HG03097 (cell line): ENCODE measurements around the gene SLC7A1.

Experiments used
- ATAC-seq: cut with Tn5 transposase; IDR thresholded peaks from one replicate; pipeline ENCODE4 v1.9.1; 2021; ENCODE audit not compliant: unreplicated experiment, low FRiP score

Gene SLC7A1

DNA sequence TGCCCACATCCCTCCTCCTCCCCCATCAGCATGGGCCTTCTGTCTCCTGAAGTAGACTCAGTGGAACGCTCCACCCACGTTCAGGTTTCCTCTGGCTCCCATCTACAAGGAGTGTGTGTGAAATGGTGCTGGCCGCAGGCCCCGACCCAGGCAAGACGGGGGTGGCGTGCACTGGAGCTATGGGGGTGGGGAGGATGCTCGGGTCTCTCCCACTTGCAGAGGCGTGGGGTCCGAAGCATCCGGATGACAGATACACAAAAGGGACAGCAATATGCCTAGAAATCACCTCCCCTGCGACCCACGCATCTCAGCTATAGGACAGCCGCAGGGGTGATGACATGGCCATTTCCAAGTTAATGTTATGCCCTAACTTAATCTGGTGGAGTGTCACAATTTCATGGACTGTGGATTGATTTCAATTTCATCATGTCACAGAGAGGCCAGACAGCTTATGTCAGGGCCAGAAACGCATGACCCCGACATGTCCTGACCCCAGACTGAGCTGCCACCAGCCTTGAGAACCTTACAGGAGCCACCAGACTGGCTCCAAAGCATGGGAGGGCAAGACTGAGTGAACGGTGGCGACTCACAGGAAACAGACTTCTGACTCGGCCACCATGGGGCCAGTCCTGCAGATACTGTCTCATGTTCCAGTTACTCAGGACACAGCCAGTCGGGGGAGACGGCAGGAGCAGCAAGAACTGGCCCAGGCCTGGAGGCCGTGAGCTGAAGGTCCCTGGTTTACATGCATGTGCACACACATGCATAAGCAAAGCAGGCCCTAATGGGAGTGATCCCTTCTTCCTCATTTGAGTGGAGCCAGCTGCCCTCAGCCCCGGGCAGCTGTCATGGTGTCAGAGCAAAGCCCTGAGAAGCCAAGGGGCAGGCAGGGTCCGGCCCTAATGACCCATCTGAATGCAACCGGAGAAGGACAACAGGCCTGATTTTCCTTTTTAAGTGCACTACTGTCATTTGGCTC lies 82.2 kb downstream of the SLC7A1 start:
- no peak for ATAC-seq

DNA sequence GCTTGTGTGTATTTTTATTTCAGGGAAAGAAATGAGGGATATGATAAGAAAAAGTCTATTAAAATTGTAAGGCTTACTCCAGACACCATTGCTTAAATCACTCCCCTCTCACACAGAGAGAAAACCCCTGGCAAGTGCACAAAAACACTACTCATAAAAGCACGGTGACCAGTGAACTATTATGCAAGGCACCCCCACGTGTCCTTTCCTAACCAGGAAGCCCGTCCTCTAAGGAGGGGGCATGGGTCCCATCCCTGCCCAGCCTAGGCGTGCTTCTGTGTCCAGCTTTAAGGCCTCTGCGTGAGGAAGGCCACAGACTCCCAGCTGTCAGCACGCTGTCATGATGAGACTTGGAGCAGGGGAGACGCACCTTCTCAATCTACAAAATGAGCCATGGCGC lies 83.5 kb downstream of the SLC7A1 start:
- no peak for ATAC-seq

DNA sequence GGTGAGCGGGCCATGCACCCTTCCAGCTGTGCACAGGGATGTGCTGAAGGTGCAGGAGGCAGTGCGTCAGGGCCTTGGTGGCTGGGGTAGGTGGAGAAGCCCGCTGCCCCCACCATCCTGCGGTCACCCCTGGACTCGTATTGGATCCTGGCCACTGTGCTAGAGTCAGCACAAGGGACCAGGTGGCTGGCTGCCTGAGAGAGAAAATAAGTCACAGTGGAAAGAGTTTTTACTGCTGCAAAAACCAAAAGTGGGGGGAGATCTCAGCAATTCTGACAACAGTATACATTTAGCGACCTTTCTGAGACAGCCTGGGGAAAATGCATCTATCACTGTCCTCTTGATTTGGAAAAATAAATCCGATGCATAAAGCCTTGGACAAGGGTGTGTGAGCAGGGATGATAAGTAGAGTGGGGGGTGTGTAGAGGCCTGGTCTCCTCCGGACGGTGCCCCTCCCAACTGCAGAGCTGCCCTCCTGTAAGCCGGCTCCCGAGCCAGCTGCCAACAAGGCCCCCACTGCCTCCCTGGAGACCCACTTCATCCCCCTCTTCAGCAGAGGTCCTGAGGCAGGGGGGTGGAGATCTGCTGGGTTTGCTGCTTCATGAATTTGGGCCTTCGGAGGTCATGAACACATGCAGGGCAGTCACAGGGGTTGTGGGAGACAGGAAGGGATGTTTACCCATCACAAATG lies 84.2 kb downstream of the SLC7A1 start:
- no peak for ATAC-seq

DNA sequence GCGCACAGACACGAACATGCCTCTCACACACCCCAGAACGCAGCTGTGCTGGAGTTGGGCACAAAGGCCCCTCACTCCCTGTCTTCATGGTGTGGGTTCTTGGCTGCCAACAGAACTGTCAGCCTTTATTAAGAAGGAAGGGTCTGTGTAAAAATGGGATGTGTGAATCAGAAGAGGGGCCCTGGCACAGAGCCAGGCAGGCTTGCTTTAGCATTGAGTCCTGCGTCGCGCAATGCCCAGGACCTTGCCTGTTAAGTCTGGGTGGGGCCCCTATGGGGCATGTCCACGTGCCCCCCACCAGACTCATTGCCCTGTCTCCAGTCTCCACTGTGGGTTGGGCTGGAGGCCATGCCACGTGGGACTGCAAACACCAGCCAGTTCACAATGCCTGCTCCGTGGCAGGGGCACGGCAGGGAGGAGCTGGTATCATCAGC lies 84.8 kb downstream of the SLC7A1 start:
- ATAC-seq: no peak

DNA sequence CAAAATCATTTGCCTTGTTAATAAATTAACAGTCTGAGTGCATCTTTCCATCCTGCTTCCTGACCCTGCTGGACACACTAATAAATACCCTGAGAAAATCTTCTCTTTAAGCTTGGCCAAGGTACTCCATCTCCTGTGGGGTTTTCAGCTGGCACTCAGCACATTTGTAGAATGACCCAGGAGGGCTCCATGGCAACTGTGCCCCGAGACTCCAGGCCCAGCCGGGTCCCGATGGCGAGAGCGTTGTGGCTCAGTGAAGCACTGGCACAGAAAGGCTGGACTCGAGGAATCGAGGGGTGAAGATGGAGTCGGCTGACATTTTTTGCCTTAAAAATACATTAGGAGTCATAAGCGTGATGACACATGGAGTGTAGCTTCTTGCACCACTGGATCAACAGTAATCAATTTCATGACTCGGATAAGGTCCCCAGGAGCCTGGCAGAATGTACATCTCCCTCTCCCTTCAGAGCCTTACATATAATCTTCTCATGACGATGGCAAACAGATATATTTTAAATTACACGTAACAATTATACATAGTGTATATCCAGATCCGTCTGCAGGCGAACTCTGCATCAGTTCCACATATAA lies 85.4 kb downstream of the SLC7A1 start:
- ATAC-seq: no peak

DNA sequence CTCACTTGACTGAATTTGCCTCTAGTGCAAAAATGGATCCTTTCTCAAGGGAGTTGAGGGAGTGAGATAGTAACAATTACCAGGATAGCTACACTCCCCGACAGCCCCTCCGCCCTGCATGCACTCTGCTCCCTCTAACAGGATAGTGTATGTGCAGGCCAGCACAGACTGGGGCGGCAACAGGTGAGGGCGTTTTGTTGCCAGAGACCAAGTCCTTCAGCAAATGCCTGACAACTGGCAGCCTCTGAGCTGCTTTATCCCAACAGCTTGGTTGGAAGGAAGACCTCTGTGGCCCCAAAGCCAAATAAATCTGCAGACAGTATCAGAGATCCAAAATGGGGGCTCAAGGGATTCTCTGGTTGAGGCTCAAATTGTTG lies 86.6 kb downstream of the SLC7A1 start:
- ATAC-seq: no peak

DNA sequence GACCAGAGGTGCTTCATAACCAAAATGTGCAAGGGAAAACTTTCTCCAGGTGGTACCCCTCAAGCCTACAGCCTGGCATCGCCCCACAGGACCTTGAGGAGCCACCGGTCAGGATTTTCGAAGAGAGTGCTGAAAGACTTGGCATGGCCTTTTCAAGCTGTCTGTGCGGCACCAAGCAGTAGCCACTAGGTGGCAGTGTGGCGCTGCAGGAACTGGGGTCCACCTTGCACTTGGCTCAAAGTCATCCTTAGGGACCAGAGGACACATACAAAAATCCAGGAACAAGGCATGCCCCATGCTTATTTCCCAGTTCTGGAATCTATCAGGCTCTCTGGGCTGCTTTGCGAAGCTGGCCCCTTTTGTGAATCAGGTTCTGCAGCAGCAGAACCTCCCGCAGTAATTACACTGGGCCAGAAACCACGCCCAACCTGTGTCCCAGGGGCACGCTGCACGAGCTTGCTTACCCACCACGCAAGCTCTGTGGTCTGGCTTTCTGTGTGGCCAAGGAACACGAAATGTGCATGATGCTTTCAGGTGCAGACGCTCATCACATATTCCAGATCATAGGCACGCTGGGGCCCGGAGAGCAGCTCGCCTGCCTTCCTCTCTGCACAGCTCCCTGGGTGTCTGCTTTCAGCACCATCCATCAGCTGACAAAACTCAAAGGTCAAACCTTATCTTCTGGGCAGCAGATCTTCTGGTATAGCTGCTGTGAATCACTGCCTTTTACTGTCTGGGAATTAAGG lies 87.2 kb downstream of the SLC7A1 start:
- ATAC-seq: no peak

DNA sequence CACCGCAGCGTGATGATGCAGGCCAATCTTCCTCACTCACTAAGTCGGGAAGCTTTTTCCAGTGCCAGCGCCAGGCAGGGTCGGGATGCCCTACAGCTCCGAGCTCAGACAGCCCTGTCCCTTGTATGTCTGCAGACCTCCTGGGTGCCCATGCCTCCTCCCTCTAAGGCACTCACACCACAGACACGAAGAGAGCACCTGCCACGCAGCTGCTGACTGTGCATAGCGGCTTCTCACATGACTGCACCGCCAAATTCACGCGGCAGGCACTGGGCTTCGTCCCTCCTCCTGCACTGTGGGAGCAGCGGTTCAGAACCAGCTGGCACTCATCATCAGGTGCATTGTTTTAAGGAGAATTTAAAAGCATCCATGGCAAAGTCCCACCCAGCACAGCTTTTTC lies 88.1 kb downstream of the SLC7A1 start:
- ATAC-seq: no peak

DNA sequence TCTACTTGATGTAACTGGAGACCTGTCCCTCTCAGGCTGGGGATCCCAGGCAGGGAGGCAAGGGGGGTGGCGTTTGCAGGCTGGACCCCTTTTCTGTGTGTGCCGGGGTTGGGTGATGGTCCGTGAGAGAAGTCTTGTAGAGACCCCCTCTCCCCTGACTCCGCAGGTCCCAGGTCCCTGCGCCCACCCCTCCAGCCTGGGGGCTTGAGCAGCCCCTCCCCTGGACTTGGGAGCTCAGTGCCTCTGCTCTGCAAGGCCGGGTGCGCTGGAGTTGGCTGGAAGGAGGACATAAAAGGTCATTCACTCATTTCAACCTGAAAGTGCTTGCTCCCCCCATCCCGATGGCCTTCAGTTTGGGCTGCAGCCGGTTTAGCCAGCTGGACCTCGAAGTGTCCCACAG lies 89.5 kb downstream of the SLC7A1 start:
- no peak for ATAC-seq

DNA sequence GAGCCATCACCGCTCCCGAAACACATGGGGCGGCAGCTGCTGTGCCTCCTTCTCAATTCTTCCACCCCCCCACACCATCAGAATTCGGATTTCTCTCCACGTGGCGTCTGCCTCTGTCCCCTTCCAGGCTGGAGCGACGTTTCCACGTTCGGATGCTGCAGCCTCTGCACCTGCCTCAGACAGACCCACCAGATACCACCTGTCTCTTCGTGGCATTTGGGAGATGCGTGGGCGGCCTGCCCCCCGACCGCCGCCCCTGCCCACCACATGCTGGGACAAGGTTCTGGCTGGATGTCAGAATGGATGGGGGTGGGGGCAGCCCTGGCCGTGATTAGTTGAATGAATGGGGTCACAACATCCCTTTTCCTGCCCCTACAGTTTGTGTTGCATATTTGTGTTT lies 90.0 kb downstream of the SLC7A1 start:
- no peak for ATAC-seq

DNA sequence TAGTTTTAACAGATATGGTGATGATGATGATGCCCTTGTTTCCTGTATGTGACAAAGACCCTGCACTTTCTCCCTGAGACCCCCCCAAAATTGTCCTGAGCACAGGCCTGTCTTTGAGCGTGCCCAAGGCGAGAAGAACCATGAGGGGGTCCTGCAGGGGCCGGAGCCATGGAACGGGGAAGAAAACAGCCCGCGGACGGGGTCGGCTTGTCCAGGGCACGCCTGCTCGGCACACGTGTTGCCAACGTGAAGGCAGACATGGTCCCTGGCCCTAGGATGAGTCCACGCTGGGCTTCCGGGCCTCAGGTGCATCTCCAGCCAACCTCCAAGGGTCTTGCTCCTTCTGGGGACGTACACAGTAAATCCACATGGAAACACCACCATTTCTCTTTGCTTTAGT lies 90.8 kb downstream of the SLC7A1 start:
- no peak for ATAC-seq

DNA sequence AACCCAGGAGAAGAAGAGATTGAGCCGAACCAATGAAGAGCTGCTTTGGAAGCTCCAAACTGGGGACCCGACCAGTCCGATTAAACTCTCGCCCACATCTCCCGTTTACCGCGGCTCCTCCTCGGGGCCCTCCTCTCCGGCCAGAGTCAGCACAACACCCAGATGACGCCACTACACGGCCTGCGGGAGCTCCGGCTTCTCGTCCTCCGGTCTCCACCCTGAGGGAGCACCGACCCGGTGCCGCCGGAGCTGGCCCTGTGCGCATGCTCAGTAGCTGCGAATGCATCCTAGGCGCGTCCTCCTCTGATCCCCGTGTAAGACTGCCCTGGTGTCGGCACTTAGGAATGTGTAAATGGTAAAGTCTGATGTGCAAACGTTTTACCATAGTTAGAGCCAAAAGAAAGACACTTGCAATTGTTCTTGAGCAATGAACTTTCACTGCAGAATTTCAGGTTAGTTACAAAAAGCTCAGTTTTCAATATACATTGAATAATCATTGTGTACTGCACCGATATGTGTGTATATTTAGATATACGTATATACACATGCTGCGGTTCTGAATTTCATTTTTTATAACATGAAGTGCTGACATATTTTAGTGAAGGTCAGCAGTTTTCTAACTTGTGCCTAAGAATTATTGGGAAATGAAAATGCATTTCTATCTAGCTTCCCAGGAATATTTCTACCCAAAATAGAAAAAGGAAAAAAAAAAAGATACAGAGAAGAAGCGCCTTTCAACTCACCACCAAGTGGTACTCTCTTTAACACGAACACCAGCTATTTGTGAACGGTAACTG lies 92.2 kb downstream of the SLC7A1 start:
- ATAC-seq: no peak

DNA sequence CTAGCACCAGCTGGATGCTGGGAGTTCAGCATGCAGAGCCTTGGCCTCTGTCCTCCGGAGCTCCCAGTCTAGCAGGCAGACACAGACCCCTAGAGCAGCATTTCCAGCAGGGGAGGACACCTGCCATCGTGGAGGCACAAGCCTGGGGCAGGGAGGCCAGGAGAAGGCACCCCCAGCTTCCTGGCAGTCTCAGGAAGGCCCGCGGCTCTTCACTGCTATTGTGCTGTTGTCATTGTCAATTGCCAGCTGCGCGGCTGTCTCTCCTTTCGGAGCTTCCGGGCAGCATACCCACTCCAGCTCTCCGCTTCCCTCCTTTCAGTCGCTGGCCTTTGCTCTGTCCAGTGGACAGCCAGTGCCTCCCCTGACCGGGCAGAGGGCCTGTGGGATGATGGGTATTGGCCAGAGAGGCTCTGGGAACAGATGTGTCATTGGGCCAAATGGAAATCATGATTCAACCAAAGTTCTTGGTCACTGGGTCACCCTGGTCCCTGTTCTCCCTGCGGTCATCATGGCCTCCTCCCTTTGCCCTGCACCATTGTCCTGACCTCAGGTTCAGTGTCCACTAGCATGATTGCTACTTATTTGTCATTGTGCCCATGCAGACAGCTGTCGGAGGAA lies 93.0 kb downstream of the SLC7A1 start:
- ATAC-seq: no peak

DNA sequence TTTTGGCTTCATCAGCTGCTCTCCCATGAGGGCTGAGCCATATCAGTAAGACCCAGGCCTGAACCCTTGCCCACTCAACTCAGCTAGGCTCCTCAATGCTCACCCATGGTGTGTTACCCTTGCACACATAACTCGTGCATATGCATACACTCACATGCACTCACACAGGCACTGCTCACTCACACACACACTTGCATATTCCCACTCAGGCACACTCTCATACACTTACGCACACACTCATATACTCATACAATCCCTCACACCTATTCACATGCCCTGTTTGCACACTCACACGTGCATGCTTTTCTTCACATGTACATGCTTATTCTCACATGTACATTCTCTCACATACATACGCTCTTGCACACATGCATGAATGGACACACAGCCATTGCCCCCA lies 93.8 kb downstream of the SLC7A1 start:
- no peak for ATAC-seq

DNA sequence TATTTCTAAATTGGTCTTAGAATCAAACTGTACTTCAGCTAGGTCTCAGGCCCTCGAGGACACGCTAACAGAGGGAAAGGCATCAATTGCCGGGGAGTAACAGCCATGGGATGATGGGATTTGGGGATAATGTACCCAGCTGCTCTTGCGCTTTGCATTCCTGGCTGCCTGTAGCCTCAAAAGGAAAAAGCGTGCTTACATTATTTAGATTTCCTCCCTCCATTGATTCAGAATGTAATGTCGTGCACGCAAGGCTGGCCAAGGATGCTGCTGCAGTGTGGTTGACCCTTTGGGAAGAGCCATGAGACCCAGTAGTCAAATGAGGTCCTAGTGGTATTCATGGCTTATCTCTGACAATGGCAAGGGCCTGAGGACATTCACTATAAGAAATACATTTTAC lies 95.1 kb downstream of the SLC7A1 start:
- no peak for ATAC-seq

DNA sequence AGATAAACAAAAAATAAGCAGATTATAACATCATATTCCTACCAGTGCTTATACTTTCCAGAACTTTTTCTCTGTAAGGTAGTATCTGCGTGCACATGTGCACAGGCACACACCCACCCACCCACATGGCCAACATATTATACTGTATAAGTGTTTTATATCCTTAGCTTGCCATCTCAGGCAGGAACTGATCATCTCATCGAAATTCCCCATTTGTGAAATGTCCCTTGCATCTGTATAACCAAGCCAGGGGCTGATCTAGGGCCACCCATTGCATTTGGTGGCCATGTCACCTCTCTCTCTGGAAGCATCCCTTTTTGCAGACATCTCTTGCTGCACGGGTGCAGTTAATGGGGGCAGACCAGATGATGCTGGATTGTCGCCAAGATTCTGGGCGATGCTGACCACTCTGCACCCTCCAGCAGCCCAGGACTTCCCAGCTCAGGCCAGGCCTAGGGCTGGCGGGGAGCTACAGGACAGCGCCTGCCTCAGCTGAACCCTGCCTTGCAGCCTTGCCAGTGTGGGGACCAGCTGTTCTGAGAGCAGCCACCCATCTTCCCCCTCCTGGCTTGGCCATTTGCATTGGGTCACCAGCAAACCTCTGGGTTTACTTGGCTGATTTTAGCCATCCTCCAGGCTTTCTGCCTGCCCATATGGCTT lies 95.9 kb downstream of the SLC7A1 start:
- no peak for ATAC-seq

DNA sequence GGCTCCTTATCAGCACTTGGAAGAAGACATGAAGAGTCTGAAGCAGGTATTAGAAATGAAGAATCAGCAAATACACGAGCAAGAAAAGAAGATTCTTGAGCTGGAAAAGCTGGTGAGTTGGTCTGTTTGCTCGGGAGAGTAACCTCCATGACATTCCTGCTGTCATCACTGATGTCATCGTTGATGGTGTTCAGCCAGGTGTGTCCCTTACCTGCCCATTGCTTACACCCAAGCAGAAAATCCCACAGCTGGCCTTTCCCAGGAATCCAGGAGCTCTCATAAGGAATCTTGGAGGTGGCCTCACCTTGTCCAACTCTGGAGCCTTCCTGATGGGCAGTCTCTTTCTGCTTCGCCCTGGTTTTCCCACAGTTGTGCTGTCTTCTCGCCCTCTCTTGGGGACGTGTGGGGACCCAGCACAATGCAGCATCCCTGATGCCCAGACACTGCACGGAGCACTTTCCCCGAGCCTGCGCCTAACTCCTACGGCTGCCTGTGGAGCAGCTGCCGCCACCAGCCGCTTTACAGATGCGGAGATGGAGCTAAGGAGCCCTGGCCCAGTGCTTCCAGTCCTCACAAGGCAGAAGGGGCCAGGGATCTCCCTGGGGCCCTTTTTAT lies 97.0 kb downstream of the SLC7A1 start:
- ATAC-seq: no peak

DNA sequence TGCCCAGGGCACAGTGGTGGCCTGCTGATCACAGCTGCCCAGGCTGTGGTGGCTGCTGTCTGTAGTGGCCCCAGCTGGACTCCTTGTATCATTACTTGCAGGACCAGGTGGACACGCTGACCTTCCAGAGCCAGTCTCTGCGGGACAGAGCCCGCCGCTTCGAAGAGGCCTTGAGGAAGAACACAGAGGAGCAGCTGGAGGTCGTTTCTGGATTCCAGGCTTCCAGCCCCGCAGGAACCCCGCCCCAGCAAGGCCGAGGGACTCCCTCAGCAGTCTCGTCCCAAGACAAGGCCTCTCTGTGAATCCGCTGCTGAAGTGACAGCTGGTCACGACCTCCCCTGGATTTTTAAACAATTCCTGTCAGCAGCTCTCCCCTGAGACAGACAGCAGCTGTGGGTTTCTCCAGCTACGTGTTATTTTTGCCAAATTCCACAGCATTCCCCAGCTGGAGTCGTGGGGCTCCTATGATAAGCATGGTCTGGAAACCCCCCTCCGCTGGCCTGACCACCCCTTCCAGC lies 98.3 kb downstream of the SLC7A1 start:
- no peak for ATAC-seq
